HG02610 (cell line): Measurements from ENCODE around the gene SEC16A.

Source experiments
- ATAC-seq: cut with Tn5 transposase; IDR thresholded peaks from one replicate; pipeline ENCODE4 v1.9.1; 2021; ENCODE audit warnings: mild to moderate bottlenecking, moderate library complexity; ENCODE audit not compliant: unreplicated experiment

SEC16A gene

GRCh38 chr9:136402067-136402466 is 80.8 kb downstream of the SEC16A start:
- no peak for ATAC-seq

GRCh38 chr9:136401173-136401922 is 81.5 kb downstream of the SEC16A start:
- ATAC-seq: no peak

- ATAC-seq: peak; percentile 55
Measured at GRCh38 chr9:136400038-136400834, 82.6 kb downstream of the SEC16A start, which contains the start of gene SNAPC4. TSS of gene SNAPC4 (minus strand) at chr9:136400170. CDS start at chr9:136398428, 1,742 bp downstream.

GRCh38 chr9:136399176-136400037 is 83.4 kb downstream of the SEC16A start:
- ATAC-seq: no peak

GRCh38 chr9:136398286-136398685 is 84.6 kb downstream of the SEC16A start:
- ATAC-seq: no peak

- ATAC-seq: no peak
Measured at GRCh38 chr9:136397643-136398042, 85.2 kb downstream of the SEC16A start.

- no peak for ATAC-seq
Measured at GRCh38 chr9:136396219-136396515, 86.7 kb downstream of the SEC16A start.

GRCh38 chr9:136395345-136396218 is 87.3 kb downstream of the SEC16A start:
- no peak for ATAC-seq

- no peak for ATAC-seq
Measured at GRCh38 chr9:136395020-136395340, 87.9 kb downstream of the SEC16A start.

- no peak for ATAC-seq
Measured at GRCh38 chr9:136394312-136395019, 88.4 kb downstream of the SEC16A start.

- no peak for ATAC-seq
Measured at GRCh38 chr9:136393531-136393930, 89.3 kb downstream of the SEC16A start.

GRCh38 chr9:136392538-136393449 is 90.0 kb downstream of the SEC16A start:
- no peak for ATAC-seq

- no peak for ATAC-seq
Measured at GRCh38 chr9:136391737-136392537, 90.9 kb downstream of the SEC16A start.
